Prostate gland (tissue), 2 donors: Measurements from ENCODE around the gene VAV2. TPM values are rescaled to one million over a fixed set of nuclear protein-coding genes. Genes with fewer than 3 reads are reported as not detected.

Experiments
- DNase-seq: peaks from one replicate; pipeline ENCODE4 v3.0.0-alpha.2; 2019; ENCODE audit warnings: low spot score
- H3K27ac ChIP-seq, 2 donors: fragments of 200-600 bp; sonication (generic); 2 replicates each; pipeline ENCODE4 v1.5.1; 2017 to 2019
- H3K27me3 ChIP-seq: fragments of 200-600 bp; sonication (generic); replicated peaks from 2 replicates; pipeline ENCODE4 v1.5.1; 2019; ENCODE audit not compliant: insufficient read depth
- H3K36me3 ChIP-seq, 2 donors: fragments of 200-600 bp; sonication (generic); 1 replicate in 1 of 2; 2 replicates in 1 of 2; pipeline versions ENCODE4 v1.5.1 to v1.8.1; 2017 to 2019
- H3K4me1 ChIP-seq: fragments of 200-600 bp; sonication (generic); replicated peaks from 2 replicates; pipeline ENCODE4 v1.5.1; 2019
- H3K4me3 ChIP-seq, 2 donors: fragments of 200-600 bp; sonication (generic); 2 replicates each; pipeline ENCODE4 v1.5.1; 2017 to 2019
- H3K9me3 ChIP-seq: fragments of 200-600 bp; sonication (generic); 2 replicates; pipeline ENCODE4 v1.5.1; 2017
- CTCF ChIP-seq, 4 experiments: fragments of 200-600 bp in 2 of 4; fragments of 450-650 bp in 2 of 4; sonication (generic) in 2 of 4; IDR thresholded peaks; 1 replicate in 3 of 4; 2 replicates in 1 of 4; pipeline ENCODE4 v1.5.1; 2016 to 2019; ENCODE audit warnings: antibody characterized with exemption in 4 of 4, mild to moderate bottlenecking in 2 of 4, moderate library complexity in 2 of 4
- POLR2A ChIP-seq: fragments of 450-650 bp; IDR thresholded peaks from one replicate; pipeline ENCODE4 v1.6.1; 2016; ENCODE audit warnings: antibody characterized with exemption, mild to moderate bottlenecking
- POLR2AphosphoS5 ChIP-seq: sonication (generic); formaldehyde crosslinking; IDR thresholded peaks from one replicate; pipeline ENCODE4 v1.6.1; 2017; ENCODE audit warnings: antibody characterized with exemption
- WGBS: methylation state at CpG from one replicate; pipeline ENCODE4 v1.1.5; 2018; 5-methylcytosine and 5-hydroxymethylcytosine counted together
- intact Hi-C: fragments of 100-400 bp; cut with DNase I; formaldehyde crosslinking; loops from one replicate; pipeline ENCODE4 v1.14.2; 2022
- total RNA-seq, 2 donors: library from RNA; depleted of rRNA; stranded (reverse); fragments of >200 nt; gene quantifications; one replicate each; pipeline ENCODE4 v1.1.0, GENCODE V29; 2016

VAV2 gene
- total RNA-seq, 2 donors from 2014 or later, result 13.5 to 19.5 TPM

- H3K4me3 ChIP-seq, result no peak overlapping the region
- WGBS, result 69% methylated on average over 23 of the region's 23 CpGs
- TF ChIP-seq POLR2A (no peak), CTCF (IDR thresholded peaks at IDR 0.05) (no peak), POLR2AphosphoS5 (no peak)
- H3K27ac ChIP-seq, result no peak overlapping the region
- no peaks in the 10 kb centered on the region for H3K4me1 ChIP-seq
- no peaks in the 10 kb centered on the region for H3K9me3 ChIP-seq
- intact Hi-C loops, result no loop called here
- DNase-seq, result no peak
- H3K36me3 ChIP-seq, result no peaks in the 10 kb centered on the region
- no peaks in the 10 kb centered on the region for H3K27me3 ChIP-seq
These were observed 147.2 kb downstream of the VAV2 start for GRCh38 chr9:133844881-133845410.

GRCh38 chr9:133844398-133844784 lies 147.7 kb downstream of the VAV2 start:
- DNase-seq, result no peak
- intact Hi-C loops, result no loop called here
- TF ChIP-seq POLR2A (no peak), POLR2AphosphoS5 (no peak), CTCF (IDR thresholded peaks at IDR 0.05) (no peak)
- H3K4me1 ChIP-seq, result no peaks in the 10 kb centered on the region
- 69% methylated on average over 7 of the region's 7 CpGs for WGBS
- H3K9me3 ChIP-seq, result no peaks in the 10 kb centered on the region
- no peaks in the 10 kb centered on the region for H3K27me3 ChIP-seq
- no peak overlapping the region for H3K27ac ChIP-seq
- no peak overlapping the region for H3K4me3 ChIP-seq
- no peaks in the 10 kb centered on the region for H3K36me3 ChIP-seq

GRCh38 chr9:133843751-133844397 lies 148.2 kb downstream of the VAV2 start:
- no peak for DNase-seq
- Histone ChIP-seq H3K36me3 (no peaks in the 10 kb centered on the region), H3K4me1 (no peaks in the 10 kb centered on the region), H3K4me3 (no peak overlapping the region), H3K27ac (no peak overlapping the region), H3K9me3 (no peaks in the 10 kb centered on the region), H3K27me3 (no peaks in the 10 kb centered on the region)
- WGBS, result 83% methylated on average over 19 of the region's 19 CpGs
- intact Hi-C loops, result no loop called here
- no peak for TF ChIP-seq POLR2AphosphoS5
- no peak for TF ChIP-seq CTCF (IDR thresholded peaks at IDR 0.05)
- no peak for TF ChIP-seq POLR2A

GRCh38 chr9:133843250-133843649 lies 148.9 kb downstream of the VAV2 start:
- TF ChIP-seq CTCF (IDR thresholded peaks at IDR 0.05) (no peak), POLR2AphosphoS5 (no peak), POLR2A (no peak)
- 89% methylated on average over 5 of the region's 5 CpGs for WGBS
- Histone ChIP-seq H3K27ac (no peak overlapping the region), H3K4me1 (no peaks in the 10 kb centered on the region), H3K4me3 (no peak overlapping the region), H3K36me3 (no peaks in the 10 kb centered on the region), H3K27me3 (no peaks in the 10 kb centered on the region), H3K9me3 (no peaks in the 10 kb centered on the region)
- DNase-seq, result no peak
- intact Hi-C loops, result no loop called here

- intact Hi-C loops, result no loop called here
- no peaks in the 10 kb centered on the region for H3K36me3 ChIP-seq
- no peak for TF ChIP-seq CTCF (IDR thresholded peaks at IDR 0.05)
- TF ChIP-seq POLR2AphosphoS5, result no peak
- TF ChIP-seq POLR2A, result no peak
These were observed 149.3 kb downstream of the VAV2 start for GRCh38 chr9:133842721-133843227.

More at GRCh38 chr9:133842721-133843227, 149.3 kb downstream of the VAV2 start:
- Histone ChIP-seq H3K4me1 (no peaks in the 10 kb centered on the region), H3K9me3 (no peaks in the 10 kb centered on the region), H3K27ac (no peak overlapping the region), H3K4me3 (no peak overlapping the region), H3K27me3 (no peaks in the 10 kb centered on the region)
- WGBS, result 46% methylated on average over 23 of the region's 23 CpGs
- DNase-seq, result no peak
